ENCODE data around the gene WDR62. TPM values are rescaled to one million over a fixed set of nuclear protein-coding genes. Genes with fewer than 3 reads are reported as not detected.

Gene WDR62
- total RNA-seq, 1 donor from 2014 or later: 0.26 TPM

DNA sequence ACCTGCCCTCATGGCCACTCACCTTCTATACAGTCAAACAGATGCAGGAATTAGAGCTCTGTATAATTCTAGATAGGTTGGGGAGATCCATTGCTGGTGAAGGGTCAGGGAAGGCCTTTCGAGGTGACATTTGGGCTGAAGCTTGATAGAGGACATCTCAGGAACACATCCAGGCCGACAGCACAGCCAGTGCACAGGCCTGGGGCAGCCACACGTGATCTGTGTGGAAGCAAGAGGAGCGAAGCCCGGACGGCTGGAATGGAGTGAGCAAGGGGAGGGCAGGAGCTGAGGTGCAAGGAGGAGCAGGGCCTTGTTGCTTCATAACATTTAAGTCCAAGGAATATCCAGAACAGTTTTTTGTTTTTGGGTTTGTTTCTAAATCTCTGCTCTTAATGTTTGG lies 51.7 kb downstream of the WDR62 start:
- H3K27me3 ChIP-seq (ENCODE audit: control insufficient read depth, insufficient read depth, low read length): no peaks in the 10 kb centered on the region
- DNase-seq (ENCODE audit: low read depth) (no peak), FAIRE-seq (no peak)
- no peak for TF ChIP-seq CTCF (IDR thresholded peaks at IDR 0.05; ENCODE audit: insufficient read depth, low read length, severe bottlenecking)
- no peak overlapping the region for H3K4me3 ChIP-seq (ENCODE audit: low read depth, low read length)
- peaks cover 9% of the 10 kb centered on the region for H3K36me3 ChIP-seq (ENCODE audit: control insufficient read depth, insufficient read depth, low read length)

DNA sequence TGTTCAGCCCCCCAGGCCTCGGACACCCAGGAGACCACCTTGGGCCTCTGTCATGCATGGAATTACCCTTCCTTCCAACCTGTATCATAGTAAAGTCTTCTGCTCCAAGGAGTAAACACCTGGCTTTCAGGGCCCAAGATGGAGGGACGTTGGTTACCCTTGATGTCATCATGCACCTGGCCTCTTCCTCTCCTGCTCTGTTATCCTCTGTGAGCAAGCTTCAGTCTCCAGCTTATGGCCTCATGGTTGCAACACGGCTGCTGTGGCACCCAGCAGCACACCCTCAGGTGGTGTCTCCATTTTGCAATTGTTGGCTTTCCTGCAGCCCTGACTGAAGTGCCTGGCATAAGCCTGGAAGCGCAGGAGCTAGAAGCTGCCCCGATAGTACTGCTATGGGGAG lies 52.3 kb downstream of the WDR62 start:
- H3K4me3 ChIP-seq (ENCODE audit: low read depth, low read length): no peak overlapping the region
- DNase-seq (ENCODE audit: low read depth): no peak
- FAIRE-seq: no peak
- peaks cover 9% of the 10 kb centered on the region for H3K36me3 ChIP-seq (ENCODE audit: control insufficient read depth, insufficient read depth, low read length)
- no peak for TF ChIP-seq CTCF (IDR thresholded peaks at IDR 0.05; ENCODE audit: insufficient read depth, low read length, severe bottlenecking)
- H3K27me3 ChIP-seq (ENCODE audit: control insufficient read depth, insufficient read depth, low read length): no peaks in the 10 kb centered on the region

DNA sequence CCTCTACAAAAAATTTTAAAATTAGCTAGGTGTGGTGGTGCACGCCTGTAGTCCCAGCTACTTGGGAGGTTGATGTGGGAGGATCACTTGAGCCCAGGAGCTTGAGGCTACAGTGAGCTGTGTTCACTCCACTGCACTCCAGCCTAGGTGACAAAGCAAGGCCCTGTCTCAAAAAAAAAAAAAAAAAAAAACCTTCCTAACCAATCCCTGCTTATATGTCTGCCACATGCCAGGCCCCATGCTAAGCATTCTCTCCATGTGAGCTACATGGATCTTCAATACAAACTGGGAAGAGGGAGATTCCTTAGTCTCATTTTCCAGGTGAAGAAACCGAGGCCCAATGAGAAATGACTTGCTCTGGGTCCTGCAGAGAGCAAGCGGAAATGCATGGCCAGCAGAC lies 54.0 kb downstream of the WDR62 start:
- FAIRE-seq (no peak), DNase-seq (ENCODE audit: low read depth) (no peak)
- no peak for TF ChIP-seq CTCF (IDR thresholded peaks at IDR 0.05; ENCODE audit: insufficient read depth, low read length, severe bottlenecking)
- H3K4me3 ChIP-seq (ENCODE audit: low read depth, low read length): no peak overlapping the region
- peaks cover 17% of the 10 kb centered on the region for H3K36me3 ChIP-seq (ENCODE audit: control insufficient read depth, insufficient read depth, low read length)
- no peaks in the 10 kb centered on the region for H3K27me3 ChIP-seq (ENCODE audit: control insufficient read depth, insufficient read depth, low read length)

- no peak for TF ChIP-seq CTCF (IDR thresholded peaks at IDR 0.05; ENCODE audit: insufficient read depth, low read length, severe bottlenecking)
- DNase-seq (ENCODE audit: low read depth) (no peak), FAIRE-seq (no peak)
- no peaks in the 10 kb centered on the region for H3K27me3 ChIP-seq (ENCODE audit: control insufficient read depth, insufficient read depth, low read length)
- H3K36me3 ChIP-seq (ENCODE audit: control insufficient read depth, insufficient read depth, low read length): peaks cover 13% of the 10 kb centered on the region
- H3K4me3 ChIP-seq (ENCODE audit: low read depth, low read length): no peak within 1 kb of the TSS
These were observed 55.9 kb downstream of the WDR62 start, which contains the start of gene OVOL3 for GRCh38 chr19:36110487-36111199. Gene OVOL3 (plus strand): TSS chr19:36111143. CDS start chr19:36111203, 60 bp downstream.

DNA sequence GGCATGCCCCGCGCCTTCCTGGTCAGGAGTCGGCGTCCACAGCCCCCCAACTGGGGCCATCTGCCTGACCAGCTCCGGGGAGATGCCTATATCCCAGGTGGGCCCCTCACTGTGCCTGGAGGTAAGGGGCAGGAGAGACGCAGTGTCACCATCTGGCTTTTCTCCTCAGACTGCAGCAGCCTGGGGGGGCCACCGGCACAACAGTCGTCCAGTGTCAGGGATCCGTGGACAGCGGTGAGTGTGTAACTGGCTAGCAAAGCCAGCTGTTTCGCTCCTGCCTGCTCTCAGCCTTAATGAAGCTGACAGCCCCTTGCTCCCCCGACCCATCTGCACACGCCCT lies 56.5 kb downstream of the WDR62 start:
- no peak for TF ChIP-seq CTCF (IDR thresholded peaks at IDR 0.05; ENCODE audit: insufficient read depth, low read length, severe bottlenecking)
- no peak for DNase-seq (ENCODE audit: low read depth)
- Histone ChIP-seq H3K36me3 (ENCODE audit: control insufficient read depth, insufficient read depth, low read length) (peaks cover 13% of the 10 kb centered on the region), H3K27me3 (ENCODE audit: control insufficient read depth, insufficient read depth, low read length) (no peaks in the 10 kb centered on the region), H3K4me3 (ENCODE audit: low read depth, low read length) (no peak overlapping the region)
- no peak for FAIRE-seq

DNA sequence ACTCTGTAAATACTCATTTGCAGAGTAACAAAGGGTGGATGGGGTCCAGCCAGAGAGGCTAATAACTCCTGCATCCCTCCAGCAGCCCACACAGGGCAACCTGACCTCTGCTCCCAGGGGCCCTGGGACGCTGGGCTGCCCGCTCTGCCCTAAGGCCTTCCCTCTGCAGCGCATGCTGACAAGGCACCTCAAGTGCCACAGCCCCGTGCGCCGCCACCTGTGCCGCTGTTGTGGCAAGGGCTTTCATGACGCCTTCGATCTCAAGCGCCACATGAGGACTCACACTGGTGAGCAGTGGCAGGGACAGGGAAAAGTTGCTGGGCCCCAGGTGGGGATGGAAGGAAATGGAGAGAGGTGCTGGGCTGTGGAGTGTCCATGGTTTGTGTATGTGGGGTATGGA lies 58.0 kb downstream of the WDR62 start:
- Histone ChIP-seq H3K4me3 (ENCODE audit: low read depth, low read length) (no peak overlapping the region), H3K27me3 (ENCODE audit: control insufficient read depth, insufficient read depth, low read length) (no peaks in the 10 kb centered on the region), H3K36me3 (ENCODE audit: control insufficient read depth, insufficient read depth, low read length) (peaks cover 12% of the 10 kb centered on the region)
- no peak for DNase-seq (ENCODE audit: low read depth)
- TF ChIP-seq CTCF (IDR thresholded peaks at IDR 0.05; ENCODE audit: insufficient read depth, low read length, severe bottlenecking): no peak
- FAIRE-seq: no peak

Measured in bronchial epithelial cell (primary cell).